Hypothalamus (tissue), 51 donors: ENCODE data around the gene TMC8.

Experiments used
- DNase-seq, 51 donors: peaks; one replicate each; lab custom pipeline; 2025; lab: John Stamatoyannopoulos, UW

TMC8 gene

GRCh38 chr17:78122216-78122930 lies 8.2 kb upstream of the TMC8 start:
- peak in 1 of 51 donors; percentile 35 for DNase-seq

GRCh38 chr17:78122931-78123249 lies 7.7 kb upstream of the TMC8 start:
- DNase-seq, result no peak

- no peak for DNase-seq
These were observed 7.2 kb upstream of the TMC8 start for GRCh38 chr17:78123258-78123929.

GRCh38 chr17:78124081-78124835 lies 6.3 kb upstream of the TMC8 start:
- no peak for DNase-seq

GRCh38 chr17:78124836-78125137 lies 5.8 kb upstream of the TMC8 start:
- no peak for DNase-seq

- DNase-seq, result no peak
These were observed 5.2 kb upstream of the TMC8 start for GRCh38 chr17:78125138-78125913.

GRCh38 chr17:78125976-78126894 lies 4.3 kb upstream of the TMC8 start:
- no peak for DNase-seq

GRCh38 chr17:78126895-78127238 lies 3.7 kb upstream of the TMC8 start:
- no peak for DNase-seq

GRCh38 chr17:78127239-78127887 lies 3.2 kb upstream of the TMC8 start:
- peak in 49 of 51 donors; percentile 22 to 96 (median 82) for DNase-seq

- peak in 16 of 51 donors; percentile 22 to 74 (median 58) for DNase-seq
These were observed 2.6 kb upstream of the TMC8 start for GRCh38 chr17:78127888-78128550.

- peak in 32 of 51 donors; percentile 25 to 78 (median 48) for DNase-seq
These were observed 1.8 kb upstream of the TMC8 start, which contains the start of gene TMC6 for GRCh38 chr17:78128551-78129350. Gene TMC6, minus strand, starts transcription at chr17:78128755. Its CDS starts 1,923 bp downstream, at chr17:78126832.

GRCh38 chr17:78129351-78130089 lies 1.1 kb upstream of the TMC8 start:
- DNase-seq, result no peak

- no peak for DNase-seq
These were observed 508 bp upstream of the TMC8 start for GRCh38 chr17:78130090-78130436.

- peak in 18 of 51 donors; percentile 12 to 75 (median 46) for DNase-seq
These were observed 857 bp downstream of the TMC8 start for GRCh38 chr17:78131172-78132083.

GRCh38 chr17:78132084-78132676 lies 1.6 kb downstream of the TMC8 start:
- no peak for DNase-seq

GRCh38 chr17:78132767-78133178 lies 2.2 kb downstream of the TMC8 start:
- no peak for DNase-seq
